Kidney epithelial cell (primary cell): ENCODE data around the gene LAMA4. TPM values are rescaled to one million over a fixed set of nuclear protein-coding genes. Genes with fewer than 3 reads are reported as not detected.

Source experiments
- DNase-seq: peaks from one replicate; pipeline ENCODE4 v3.0.0-alpha.2; 2010; ENCODE audit warnings: low read depth
- H3K27me3 ChIP-seq: 2 replicates; pipeline ENCODE4 v1.6.0; 2011; ENCODE audit warnings: low read length; ENCODE audit not compliant: control insufficient read depth, insufficient read depth
- H3K36me3 ChIP-seq: 2 replicates; pipeline ENCODE4 v1.5.1; 2011; ENCODE audit warnings: low read length; ENCODE audit not compliant: control insufficient read depth, insufficient read depth
- H3K4me3 ChIP-seq: 2 replicates; pipeline ENCODE4 v1.5.1; 2011; ENCODE audit warnings: low read depth, mild to moderate bottlenecking, control low read depth, low read length
- total RNA-seq: library from RNA; depleted of rRNA; stranded (reverse); fragments of >200 nt; gene quantifications from 2 replicates; pipeline ENCODE4 v1.2.3, GENCODE V29; 2015
- TF ChIP-seq, protein P1 (sequence below): IDR thresholded peaks from 2 replicates; pipeline ENCODE4 v1.5.1; 2011; ENCODE audit warnings: mild to moderate bottlenecking, moderate library complexity, low read length, control low read depth, inconsistent platforms; ENCODE audit not compliant: insufficient read depth, poor library complexity, severe bottlenecking

The LAMA4 gene
- total RNA-seq, 1 donor from 2014 or later, result 5.6 TPM

DNA sequence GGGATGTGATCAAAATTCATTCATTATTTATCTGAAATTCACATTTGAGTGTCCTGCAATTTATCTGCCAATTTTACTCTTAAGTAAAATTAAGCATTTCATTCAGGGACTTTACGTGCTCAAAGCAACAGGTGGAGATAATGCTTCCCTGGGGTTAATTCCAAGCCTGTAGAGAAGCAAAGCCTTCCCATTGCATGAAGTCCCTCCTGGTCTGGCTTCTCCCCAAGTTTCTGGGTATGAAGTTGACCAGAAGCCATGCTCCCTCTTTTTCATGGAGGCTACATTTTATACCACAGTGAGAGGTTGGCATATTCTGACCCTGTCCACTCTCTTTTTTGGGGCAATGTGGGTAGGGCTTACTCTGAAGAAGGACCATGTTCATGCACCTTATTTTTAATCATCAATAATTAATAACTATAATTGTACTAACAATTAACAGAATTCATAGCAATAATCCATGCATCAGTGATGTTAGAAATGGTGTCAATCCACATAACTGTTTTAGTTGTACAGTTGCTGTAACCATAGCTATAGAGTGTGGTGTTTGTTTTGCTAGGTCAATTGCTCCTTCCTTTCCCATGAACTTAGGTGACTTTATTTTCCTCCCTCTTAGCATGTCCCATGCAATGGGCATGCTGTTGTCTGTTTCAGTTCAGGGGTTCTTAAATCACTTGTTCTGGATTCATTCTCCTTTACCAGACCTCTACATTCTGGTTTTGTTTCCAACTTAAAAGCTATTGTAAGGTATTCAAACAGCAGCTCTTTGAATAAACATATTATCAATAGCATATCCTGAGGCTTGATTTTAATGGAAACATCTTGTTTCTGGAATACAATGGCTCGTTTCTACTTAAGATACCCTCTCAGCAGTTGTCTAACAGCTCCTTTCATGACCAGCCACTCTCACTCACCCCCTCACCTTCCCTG lies 1.5 kb downstream of the LAMA4 start:
- TF ChIP-seq, protein P1, sequence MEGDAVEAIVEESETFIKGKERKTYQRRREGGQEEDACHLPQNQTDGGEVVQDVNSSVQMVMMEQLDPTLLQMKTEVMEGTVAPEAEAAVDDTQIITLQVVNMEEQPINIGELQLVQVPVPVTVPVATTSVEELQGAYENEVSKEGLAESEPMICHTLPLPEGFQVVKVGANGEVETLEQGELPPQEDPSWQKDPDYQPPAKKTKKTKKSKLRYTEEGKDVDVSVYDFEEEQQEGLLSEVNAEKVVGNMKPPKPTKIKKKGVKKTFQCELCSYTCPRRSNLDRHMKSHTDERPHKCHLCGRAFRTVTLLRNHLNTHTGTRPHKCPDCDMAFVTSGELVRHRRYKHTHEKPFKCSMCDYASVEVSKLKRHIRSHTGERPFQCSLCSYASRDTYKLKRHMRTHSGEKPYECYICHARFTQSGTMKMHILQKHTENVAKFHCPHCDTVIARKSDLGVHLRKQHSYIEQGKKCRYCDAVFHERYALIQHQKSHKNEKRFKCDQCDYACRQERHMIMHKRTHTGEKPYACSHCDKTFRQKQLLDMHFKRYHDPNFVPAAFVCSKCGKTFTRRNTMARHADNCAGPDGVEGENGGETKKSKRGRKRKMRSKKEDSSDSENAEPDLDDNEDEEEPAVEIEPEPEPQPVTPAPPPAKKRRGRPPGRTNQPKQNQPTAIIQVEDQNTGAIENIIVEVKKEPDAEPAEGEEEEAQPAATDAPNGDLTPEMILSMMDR, result no peak
- DNase-seq, result no peak
- peak overlapping the region; percentile 53 for H3K4me3 ChIP-seq

DNA sequence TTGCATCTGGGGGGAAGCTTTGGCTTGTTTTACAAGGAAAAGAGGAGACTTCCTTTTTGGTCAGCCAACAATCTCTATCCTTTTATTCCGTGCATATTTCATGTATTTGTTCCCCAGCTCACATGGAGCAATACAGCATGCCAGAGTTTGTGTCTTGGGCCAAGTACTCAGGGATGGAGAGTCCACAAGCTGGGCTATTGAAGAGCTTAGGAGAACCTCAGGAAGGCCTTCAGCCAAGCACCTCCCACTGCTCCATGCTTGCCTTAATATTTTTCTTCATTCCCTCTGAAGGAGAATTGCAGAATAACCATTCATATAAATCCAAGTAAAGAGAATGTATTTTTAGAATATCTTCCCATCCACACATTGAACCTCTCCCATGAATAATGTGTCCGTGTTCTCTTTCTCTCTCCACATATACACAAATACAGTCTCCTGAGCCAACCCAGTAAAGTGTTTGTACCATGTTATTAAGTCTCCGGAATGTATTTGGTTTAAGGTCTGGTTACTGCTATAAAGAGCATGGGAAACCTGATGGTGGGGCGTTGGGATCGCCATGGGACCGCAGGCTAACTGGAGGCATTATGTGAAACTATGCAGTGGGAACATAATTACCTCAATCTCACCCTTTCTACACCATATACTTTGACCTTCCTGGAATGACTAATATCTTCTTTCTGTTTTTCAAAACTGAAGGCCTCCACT lies 3.0 kb downstream of the LAMA4 start:
- Histone ChIP-seq H3K4me3 (no peak overlapping the region), H3K27me3 (no peaks in the 10 kb centered on the region), H3K36me3 (no peaks in the 10 kb centered on the region)
- TF ChIP-seq, protein P1, result no peak
- peak; percentile 35 for DNase-seq

More for the DNA sequence above, 1.5 kb downstream of the LAMA4 start:
- Histone ChIP-seq H3K36me3 (no peaks in the 10 kb centered on the region), H3K27me3 (no peaks in the 10 kb centered on the region)

DNA sequence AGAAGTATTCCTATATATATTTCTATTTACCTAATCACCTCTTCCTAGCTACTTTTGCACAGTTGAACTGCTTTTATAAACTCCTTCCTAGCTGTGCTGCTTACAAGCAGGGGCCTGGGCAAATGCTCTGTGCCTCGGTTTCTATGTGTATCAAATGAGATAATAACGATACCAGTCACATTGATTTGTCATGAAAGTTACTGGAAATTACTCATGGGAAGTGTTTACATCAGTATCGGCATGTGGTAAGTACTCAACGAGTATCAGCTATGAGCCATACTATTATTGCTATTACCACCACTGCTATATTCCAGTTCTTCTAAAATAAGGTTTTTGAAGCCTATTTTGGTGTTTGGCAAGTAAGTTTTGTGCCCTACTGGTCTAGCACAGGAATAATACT lies 4.9 kb downstream of the LAMA4 start:
- no peaks in the 10 kb centered on the region for H3K36me3 ChIP-seq
- DNase-seq, result no peak
- no peak overlapping the region for H3K4me3 ChIP-seq
- no peaks in the 10 kb centered on the region for H3K27me3 ChIP-seq
- TF ChIP-seq, protein P1, result no peak

DNA sequence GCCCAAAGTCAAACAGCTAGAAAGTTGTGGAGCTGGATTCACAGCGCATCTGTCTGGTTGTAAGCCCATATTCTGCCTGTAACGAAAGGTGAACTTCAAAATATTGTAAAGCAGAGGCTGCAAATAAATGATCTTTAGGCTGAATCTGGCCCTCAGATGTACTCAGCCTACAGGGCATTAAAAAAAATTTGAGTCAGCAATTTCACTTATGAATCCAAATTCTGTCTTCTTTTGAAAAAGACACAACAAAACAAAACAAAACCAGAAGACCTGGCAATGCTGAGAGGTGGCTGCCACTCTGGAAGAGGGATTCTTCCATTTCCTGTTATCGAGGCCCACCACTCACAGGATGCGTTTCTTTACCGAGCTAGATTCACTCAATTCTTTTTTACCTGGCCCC lies 7.1 kb downstream of the LAMA4 start:
- Histone ChIP-seq H3K27me3 (no peaks in the 10 kb centered on the region), H3K36me3 (no peaks in the 10 kb centered on the region), H3K4me3 (no peak overlapping the region)
- TF ChIP-seq, protein P1, result no peak
- DNase-seq, result no peak

DNA sequence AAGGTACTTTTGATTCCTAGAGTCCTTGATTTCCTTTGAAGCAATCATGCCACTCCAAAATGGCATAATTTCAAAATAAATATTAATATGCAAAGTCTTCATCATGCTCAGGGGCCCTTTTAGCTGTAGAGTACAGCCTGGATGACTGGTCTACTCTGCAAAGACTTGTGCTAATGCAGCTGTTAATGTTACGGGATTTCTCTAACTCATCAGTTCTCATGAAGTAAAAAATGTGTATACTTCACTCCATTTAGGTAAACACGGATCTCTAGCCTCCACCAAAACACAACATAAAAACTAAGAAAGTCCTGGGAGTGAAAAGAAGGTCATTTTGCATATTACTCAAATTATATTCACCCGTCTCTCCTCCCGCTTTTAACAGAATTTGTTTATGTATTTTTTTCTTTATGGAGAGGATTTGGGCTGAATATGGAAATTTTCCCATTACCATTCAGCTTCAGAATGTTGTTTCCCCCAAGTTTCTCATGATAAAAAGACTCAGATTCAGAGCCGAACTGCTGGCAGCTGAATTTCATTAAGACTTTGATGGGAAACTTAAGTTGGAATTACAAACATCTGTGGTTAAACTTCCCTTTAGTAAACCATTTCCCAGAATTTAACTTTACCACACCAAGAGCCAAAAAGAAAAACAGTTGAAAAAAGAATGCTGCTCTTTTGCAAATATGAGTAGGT lies 8.7 kb downstream of the LAMA4 start:
- no peaks in the 10 kb centered on the region for H3K36me3 ChIP-seq
- TF ChIP-seq, protein P1, result no peak
- no peak for DNase-seq
- no peak overlapping the region for H3K4me3 ChIP-seq
- H3K27me3 ChIP-seq, result no peaks in the 10 kb centered on the region
